HEK293 (cell line): ENCODE results near the gene KCNK3.

Source experiments
- CTCF ChIA-PET: fragments of 350-600 bp; formaldehyde crosslinking; extraction: SDS; loops from one replicate; lab custom pipeline; 2021; ENCODE audit warnings: antibody characterized with exemption; lab: Yijun Ruan, JAX
- POLR2A ChIA-PET: fragments of 300-600 bp; formaldehyde crosslinking; extraction: SDS; loops from one replicate; lab custom pipeline; 2020; ENCODE audit warnings: antibody characterized with exemption, inconsistent platforms; lab: Yijun Ruan, JAX
- H3K27ac ChIP-seq: fragments of 200-500 bp; sonication (Bioruptor generic); 2 replicates; pipeline ENCODE4 v1.5.1; 2014; ENCODE audit warnings: low read depth, low read length, control low read depth, inconsistent platforms; ENCODE audit errors: extremely low read depth
- H3K36me3 ChIP-seq, 2 experiments: fragments of 200-500 bp in 1 of 2; sonication (Bioruptor generic) in 1 of 2; 1 replicate in 1 of 2; 2 replicates in 1 of 2; pipeline ENCODE4 v1.5.1; 2014 to 2017; ENCODE audit warnings: inconsistent platforms in 2 of 2, low read length in 2 of 2; ENCODE audit not compliant: control insufficient read depth in 2 of 2, insufficient read depth in 1 of 2
- H3K4me1 ChIP-seq: fragments of 200-500 bp; sonication (Bioruptor generic); 2 replicates; pipeline ENCODE4 v1.5.1; 2014; ENCODE audit warnings: mild to moderate bottlenecking, low read length, inconsistent platforms; ENCODE audit not compliant: control insufficient read depth, insufficient read depth
- H3K4me3 ChIP-seq: 2 replicates; pipeline ENCODE4 v1.5.1; 2011; ENCODE audit warnings: low read depth, mild to moderate bottlenecking, control low read depth, low read length, moderate library complexity
- H3K9me3 ChIP-seq: fragments of 200-500 bp; sonication (Bioruptor generic); 2 replicates; pipeline ENCODE4 v1.5.1; 2014; ENCODE audit warnings: low read depth, low read length, inconsistent platforms; ENCODE audit not compliant: control insufficient read depth, insufficient read depth
- BCL11B ChIP-seq: fragments of 450-650 bp; formaldehyde crosslinking; IDR thresholded peaks from 2 replicates; pipeline ENCODE4 v1.5.1; 2016; ENCODE audit warnings: low read depth, missing biosample characterization, missing genetic modification characterization
- PRDM4 ChIP-seq: fragments of 450-650 bp; formaldehyde crosslinking; IDR thresholded peaks from 2 replicates; pipeline ENCODE4 v1.5.1; 2017; ENCODE audit warnings: missing biosample characterization, missing genetic modification characterization
- SETDB1 ChIP-seq: IDR thresholded peaks from one replicate; pipeline ENCODE4 v1.6.1; 2017; ENCODE audit warnings: mild to moderate bottlenecking, low read length, moderate library complexity, mixed read lengths; ENCODE audit not compliant: insufficient read length
- ZFP41 ChIP-seq: fragments of 450-650 bp; formaldehyde crosslinking; IDR thresholded peaks from 2 replicates; pipeline ENCODE4 v1.5.1; 2016; ENCODE audit warnings: missing biosample characterization, missing genetic modification characterization, borderline replicate concordance
- ZNF121 ChIP-seq: fragments of 450-650 bp; formaldehyde crosslinking; IDR thresholded peaks from 2 replicates; pipeline ENCODE4 v1.5.1; 2016; ENCODE audit warnings: missing biosample characterization, missing genetic modification characterization
- ZNF132 ChIP-seq: fragments of 450-650 bp; formaldehyde crosslinking; IDR thresholded peaks from 2 replicates; pipeline ENCODE4 v1.5.1; 2017; ENCODE audit warnings: missing biosample characterization, missing genetic modification characterization, borderline replicate concordance
- ZNF146 ChIP-seq: fragments of 450-650 bp; formaldehyde crosslinking; IDR thresholded peaks from 2 replicates; pipeline ENCODE4 v1.5.1; 2016; ENCODE audit warnings: missing biosample characterization, missing genetic modification characterization
- ZNF175 ChIP-seq: fragments of 450-650 bp; formaldehyde crosslinking; IDR thresholded peaks from 2 replicates; pipeline ENCODE4 v1.5.1; 2016; ENCODE audit warnings: missing biosample characterization, missing genetic modification characterization
- ZNF214 ChIP-seq: fragments of 450-650 bp; formaldehyde crosslinking; IDR thresholded peaks from 2 replicates; pipeline ENCODE4 v1.5.1; 2017; ENCODE audit warnings: missing biosample characterization, mild to moderate bottlenecking, missing genetic modification characterization, borderline replicate concordance
- ZNF670 ChIP-seq: fragments of 450-650 bp; formaldehyde crosslinking; IDR thresholded peaks from 2 replicates; pipeline ENCODE4 v1.5.1; 2016; ENCODE audit warnings: missing biosample characterization, missing genetic modification characterization, low read depth
- TF ChIP-seq, protein P1 (sequence below): fragments of 450-650 bp; formaldehyde crosslinking; IDR thresholded peaks from 2 replicates; pipeline ENCODE4 v1.5.1; 2016; ENCODE audit warnings: missing biosample characterization, missing genetic modification characterization
- TF ChIP-seq, protein P2 (sequence below): fragments of 450-650 bp; formaldehyde crosslinking; conservative IDR thresholded peaks from 2 replicates; pipeline ENCODE4 v1.5.1; 2016; ENCODE audit warnings: low read depth, missing biosample characterization, missing genetic modification characterization
- TF ChIP-seq, protein P3 (sequence below): fragments of 450-650 bp; formaldehyde crosslinking; IDR thresholded peaks from 2 replicates; pipeline ENCODE4 v1.5.1; 2016; ENCODE audit warnings: missing biosample characterization, missing genetic modification characterization

KCNK3 gene

DNA sequence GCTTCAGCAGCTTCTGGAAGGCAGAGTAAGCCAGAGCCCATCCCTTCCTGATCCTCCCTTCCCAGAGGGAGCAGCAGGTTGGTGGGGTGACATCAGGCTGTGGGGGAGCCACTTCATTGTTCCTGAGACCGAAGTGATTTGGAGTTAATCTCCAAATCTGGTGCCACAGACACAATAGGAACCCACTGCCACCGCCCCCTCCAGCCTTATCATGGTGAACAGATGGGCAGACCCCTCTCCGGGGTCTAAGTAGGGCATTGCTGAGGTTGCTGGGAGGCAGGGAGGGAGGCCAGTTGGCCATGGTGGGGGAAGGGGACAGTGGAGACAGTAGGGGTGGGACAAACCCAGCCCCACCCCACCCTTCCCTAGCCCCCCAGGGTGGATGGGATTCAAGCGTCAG is 46.0 kb downstream of the KCNK3 start (continued):
- TF ChIP-seq PRDM4 (no peak), ZNF121 (tag by site-specific recombination) (no peak)
- TF ChIP-seq, protein P1, sequence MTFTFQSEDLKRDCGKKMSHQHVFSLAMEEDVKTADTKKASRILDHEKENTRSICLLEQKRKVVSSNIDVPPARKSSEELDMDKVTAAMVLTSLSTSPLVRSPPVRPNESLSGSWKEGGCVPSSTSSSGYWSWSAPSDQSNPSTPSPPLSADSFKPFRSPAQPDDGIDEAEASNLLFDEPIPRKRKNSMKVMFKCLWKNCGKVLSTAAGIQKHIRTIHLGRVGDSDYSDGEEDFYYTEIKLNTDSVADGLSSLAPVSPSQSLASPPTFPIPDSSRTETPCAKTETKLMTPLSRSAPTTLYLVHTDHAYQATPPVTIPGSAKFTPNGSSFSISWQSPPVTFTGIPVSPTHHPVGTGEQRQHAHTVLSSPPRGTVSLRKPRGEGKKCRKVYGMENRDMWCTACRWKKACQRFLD (tag by site-specific recombination), result no peak
- TF ChIP-seq, protein P2, sequence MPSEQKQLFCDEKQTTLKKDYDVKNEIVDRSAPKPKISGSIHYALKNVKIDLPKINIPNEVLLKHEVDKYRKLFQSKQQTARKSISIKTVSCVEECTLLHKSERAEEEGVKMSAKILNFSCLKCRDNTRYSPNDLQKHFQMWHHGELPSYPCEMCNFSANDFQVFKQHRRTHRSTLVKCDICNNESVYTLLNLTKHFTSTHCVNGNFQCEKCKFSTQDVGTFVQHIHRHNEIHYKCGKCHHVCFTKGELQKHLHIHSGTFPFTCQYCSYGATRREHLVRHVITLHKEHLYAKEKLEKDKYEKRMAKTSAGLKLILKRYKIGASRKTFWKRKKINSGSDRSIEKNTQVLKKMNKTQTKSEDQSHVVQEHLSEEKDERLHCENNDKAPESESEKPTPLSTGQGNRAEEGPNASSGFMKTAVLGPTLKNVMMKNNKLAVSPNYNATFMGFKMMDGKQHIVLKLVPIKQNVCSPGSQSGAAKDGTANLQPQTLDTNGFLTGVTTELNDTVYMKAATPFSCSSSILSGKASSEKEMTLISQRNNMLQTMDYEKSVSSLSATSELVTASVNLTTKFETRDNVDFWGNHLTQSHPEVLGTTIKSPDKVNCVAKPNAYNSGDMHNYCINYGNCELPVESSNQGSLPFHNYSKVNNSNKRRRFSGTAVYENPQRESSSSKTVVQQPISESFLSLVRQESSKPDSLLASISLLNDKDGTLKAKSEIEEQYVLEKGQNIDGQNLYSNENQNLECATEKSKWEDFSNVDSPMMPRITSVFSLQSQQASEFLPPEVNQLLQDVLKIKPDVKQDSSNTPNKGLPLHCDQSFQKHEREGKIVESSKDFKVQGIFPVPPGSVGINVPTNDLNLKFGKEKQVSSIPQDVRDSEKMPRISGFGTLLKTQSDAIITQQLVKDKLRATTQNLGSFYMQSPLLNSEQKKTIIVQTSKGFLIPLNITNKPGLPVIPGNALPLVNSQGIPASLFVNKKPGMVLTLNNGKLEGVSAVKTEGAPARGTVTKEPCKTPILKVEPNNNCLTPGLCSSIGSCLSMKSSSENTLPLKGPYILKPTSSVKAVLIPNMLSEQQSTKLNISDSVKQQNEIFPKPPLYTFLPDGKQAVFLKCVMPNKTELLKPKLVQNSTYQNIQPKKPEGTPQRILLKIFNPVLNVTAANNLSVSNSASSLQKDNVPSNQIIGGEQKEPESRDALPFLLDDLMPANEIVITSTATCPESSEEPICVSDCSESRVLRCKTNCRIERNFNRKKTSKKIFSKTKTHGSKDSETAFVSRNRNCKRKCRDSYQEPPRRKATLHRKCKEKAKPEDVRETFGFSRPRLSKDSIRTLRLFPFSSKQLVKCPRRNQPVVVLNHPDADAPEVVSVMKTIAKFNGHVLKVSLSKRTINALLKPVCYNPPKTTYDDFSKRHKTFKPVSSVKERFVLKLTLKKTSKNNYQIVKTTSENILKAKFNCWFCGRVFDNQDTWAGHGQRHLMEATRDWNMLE (tag by site-specific recombination), result no peak
- TF ChIP-seq, all 188 proteins: peak for 0

- no peak for TF ChIP-seq ZNF132 (tag by site-specific recombination)
- no peak for TF ChIP-seq ZNF214 (tag by site-specific recombination)
- TF ChIP-seq ZNF175 (tag by site-specific recombination), result no peak
- no peak for TF ChIP-seq SETDB1
- TF ChIP-seq ZFP41 (tag by site-specific recombination), result no peak
- no peak for TF ChIP-seq BCL11B (tag by site-specific recombination)
- TF ChIP-seq ZNF670 (tag by site-specific recombination), result no peak
- TF ChIP-seq, protein P3, sequence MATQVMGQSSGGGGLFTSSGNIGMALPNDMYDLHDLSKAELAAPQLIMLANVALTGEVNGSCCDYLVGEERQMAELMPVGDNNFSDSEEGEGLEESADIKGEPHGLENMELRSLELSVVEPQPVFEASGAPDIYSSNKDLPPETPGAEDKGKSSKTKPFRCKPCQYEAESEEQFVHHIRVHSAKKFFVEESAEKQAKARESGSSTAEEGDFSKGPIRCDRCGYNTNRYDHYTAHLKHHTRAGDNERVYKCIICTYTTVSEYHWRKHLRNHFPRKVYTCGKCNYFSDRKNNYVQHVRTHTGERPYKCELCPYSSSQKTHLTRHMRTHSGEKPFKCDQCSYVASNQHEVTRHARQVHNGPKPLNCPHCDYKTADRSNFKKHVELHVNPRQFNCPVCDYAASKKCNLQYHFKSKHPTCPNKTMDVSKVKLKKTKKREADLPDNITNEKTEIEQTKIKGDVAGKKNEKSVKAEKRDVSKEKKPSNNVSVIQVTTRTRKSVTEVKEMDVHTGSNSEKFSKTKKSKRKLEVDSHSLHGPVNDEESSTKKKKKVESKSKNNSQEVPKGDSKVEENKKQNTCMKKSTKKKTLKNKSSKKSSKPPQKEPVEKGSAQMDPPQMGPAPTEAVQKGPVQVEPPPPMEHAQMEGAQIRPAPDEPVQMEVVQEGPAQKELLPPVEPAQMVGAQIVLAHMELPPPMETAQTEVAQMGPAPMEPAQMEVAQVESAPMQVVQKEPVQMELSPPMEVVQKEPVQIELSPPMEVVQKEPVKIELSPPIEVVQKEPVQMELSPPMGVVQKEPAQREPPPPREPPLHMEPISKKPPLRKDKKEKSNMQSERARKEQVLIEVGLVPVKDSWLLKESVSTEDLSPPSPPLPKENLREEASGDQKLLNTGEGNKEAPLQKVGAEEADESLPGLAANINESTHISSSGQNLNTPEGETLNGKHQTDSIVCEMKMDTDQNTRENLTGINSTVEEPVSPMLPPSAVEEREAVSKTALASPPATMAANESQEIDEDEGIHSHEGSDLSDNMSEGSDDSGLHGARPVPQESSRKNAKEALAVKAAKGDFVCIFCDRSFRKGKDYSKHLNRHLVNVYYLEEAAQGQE (tag by site-specific recombination), result no peak
- TF ChIP-seq ZNF146, result peak; percentile 89
- CTCF ChIA-PET, result interaction anchor here (1.7 to 3.1 kb wide), 2 partner anchors 134 to 162 kb away, joined by 6 to 15 read pairs; no protein-coding TSS in a partner anchor
These were observed 47.0 kb downstream of the KCNK3 start for GRCh38 chr2:26739514-26739913.

More at GRCh38 chr2:26739514-26739913, 47.0 kb downstream of the KCNK3 start:
- Histone ChIP-seq H3K9me3 (no peaks in the 10 kb centered on the region), H3K4me1 (no peaks in the 10 kb centered on the region), H3K4me3 (no peak overlapping the region), H3K27ac (no peak overlapping the region), H3K36me3 (no peaks in the 10 kb centered on the region)
- POLR2A ChIA-PET, result no interaction called here
